HPDE6-E6E7 (cell line): ENCODE data around the gene NCOA1.
A peak's percentile ranks its signal among the peaks of the same experiment; 100 is the strongest.
"Not testable (repeated sequence)": the region's sequence is repeated elsewhere in the genome, so short reads cannot be mapped to it uniquely, and the experiment has no call there.

Source experiments
- DNase-seq: peaks from one replicate; pipeline ENCODE4 v3.0.0; 2011; ENCODE audit warnings: missing footprints; ENCODE audit errors: extremely low spot score

Gene NCOA1

DNA sequence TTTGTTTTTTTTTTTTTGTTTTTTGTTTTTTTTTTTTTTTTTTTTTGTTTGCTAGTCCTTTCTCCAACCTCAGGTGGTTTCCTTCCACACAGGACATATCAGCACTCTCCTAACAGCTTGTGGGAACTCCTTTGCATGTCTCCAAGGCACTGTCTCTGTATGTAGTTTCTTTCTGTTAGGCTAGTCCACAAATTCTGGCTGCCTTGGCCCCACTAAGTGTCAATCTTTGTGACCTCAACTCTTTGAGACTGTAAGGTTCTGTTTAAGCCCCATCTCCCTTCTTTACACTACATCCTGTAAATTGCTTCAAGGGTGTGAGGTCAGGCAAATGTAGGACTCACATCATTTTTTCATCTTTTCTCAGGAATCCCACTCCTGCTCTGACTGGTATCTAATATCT lies 85.1 kb downstream of the NCOA1 start:
- DNase-seq: no peak

- no peak for DNase-seq
Observed at GRCh38 chr2:24576617-24577016, 85.6 kb downstream of the NCOA1 start.

DNA sequence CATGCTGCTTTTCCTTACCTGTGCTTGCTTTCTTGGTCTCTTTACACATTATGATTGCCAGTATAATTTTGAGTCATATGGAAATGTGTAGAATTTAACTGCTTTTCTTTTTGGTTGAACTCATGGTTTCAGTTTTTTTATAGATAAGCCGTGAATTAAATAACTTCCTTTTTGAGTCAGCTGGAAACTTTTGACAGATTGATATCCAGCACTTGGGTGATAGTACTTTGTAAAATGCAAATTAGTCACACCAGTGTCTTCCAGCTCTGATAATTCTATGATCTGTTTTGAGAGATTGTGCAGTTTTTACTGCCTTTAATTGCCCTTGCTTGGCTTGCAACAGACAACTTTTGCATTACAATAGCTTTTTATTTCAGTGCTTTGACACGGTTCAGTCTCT lies 86.4 kb downstream of the NCOA1 start:
- no peak for DNase-seq

GRCh38 chr2:24579053-24579803 lies 88.2 kb downstream of the NCOA1 start:
- DNase-seq: no peak

GRCh38 chr2:24580561-24580960 lies 89.5 kb downstream of the NCOA1 start:
- no peak for DNase-seq

DNA sequence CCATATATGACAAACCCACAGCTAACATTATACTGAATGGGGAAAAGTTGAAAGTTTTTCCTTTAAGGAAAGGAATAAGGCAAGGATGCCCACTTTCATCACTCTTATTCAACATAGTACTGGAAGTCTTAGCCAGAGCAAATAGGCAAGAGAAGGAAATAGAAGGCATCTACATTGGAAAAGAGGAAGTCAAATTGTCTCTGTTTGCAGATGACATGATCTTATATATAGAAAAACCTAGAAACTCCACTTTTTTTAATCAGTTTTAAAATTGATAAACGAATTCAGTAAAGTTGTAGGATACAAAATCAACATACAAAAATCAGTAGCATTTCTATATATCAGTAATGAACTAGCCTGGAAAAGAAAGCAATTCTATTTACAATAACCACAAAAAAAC lies 90.9 kb downstream of the NCOA1 start:
- not testable (repeated sequence) for DNase-seq

- DNase-seq: no peak
Observed at GRCh38 chr2:24586955-24587354, 95.9 kb downstream of the NCOA1 start.

DNA sequence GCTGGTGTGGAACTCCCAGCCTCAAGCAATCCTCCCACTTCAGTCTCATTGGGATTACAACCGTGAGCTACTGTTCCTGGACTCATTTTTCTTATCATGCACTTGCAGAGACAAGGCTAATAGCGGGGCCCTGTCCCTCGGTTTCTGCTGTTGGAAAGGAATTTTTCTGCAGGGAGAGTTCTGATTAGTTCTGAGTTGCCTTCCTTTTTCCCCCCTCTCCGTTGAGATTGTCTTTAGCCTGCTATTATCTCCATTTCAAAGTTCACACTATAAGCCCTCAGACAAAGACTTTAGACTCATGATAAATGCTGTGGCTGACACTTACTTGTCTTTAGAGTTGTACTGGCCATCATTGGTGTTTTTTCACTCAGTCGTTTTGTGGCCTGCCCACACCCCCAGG lies 97.2 kb downstream of the NCOA1 start:
- DNase-seq: no peak

GRCh38 chr2:24592441-24593100 lies 101.5 kb downstream of the NCOA1 start:
- DNase-seq: no peak

GRCh38 chr2:24594283-24594682 lies 103.2 kb downstream of the NCOA1 start:
- no peak for DNase-seq

- DNase-seq: no peak
Observed at GRCh38 chr2:24597181-24597870, 106.3 kb downstream of the NCOA1 start.

DNA sequence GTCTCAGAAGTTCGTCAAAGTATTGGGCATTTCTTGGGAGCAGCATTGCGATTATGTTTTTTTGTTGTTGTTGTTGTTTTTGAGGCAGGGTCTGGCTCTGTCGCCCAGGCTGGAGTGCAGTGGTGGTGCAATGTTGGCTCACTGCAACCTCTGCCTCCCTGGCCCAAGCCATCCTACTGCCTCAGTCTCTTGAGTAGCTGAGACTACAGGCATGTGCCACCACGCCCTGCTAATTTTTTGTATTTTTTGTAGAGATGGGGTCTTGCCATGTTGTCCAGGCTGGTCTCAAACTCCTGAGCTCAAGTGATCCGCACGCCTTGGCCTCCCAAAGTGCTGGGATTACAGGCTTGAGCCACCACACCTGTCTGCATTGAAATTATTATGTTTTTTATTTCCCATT lies 109.1 kb downstream of the NCOA1 start:
- not testable (repeated sequence) for DNase-seq

DNA sequence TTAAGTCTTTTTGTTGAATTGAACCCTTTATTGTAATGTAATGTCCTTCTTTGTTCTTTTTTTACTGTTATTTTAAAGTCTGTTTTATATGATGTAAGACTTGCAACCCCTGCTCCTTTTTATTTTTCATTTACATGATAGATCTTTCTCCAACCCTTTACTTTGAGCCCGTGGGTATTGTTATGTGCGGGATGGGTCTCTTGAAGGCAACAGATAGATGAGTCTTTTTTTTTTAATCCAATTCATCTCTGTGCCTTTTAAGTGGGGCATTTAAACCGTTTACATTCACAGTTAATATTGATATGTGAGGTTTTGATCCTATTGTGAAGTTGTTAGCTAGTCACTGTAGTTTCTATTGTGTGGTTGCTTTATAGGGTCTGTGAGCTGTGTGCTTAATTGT lies 120.6 kb downstream of the NCOA1 start:
- no peak for DNase-seq

DNA sequence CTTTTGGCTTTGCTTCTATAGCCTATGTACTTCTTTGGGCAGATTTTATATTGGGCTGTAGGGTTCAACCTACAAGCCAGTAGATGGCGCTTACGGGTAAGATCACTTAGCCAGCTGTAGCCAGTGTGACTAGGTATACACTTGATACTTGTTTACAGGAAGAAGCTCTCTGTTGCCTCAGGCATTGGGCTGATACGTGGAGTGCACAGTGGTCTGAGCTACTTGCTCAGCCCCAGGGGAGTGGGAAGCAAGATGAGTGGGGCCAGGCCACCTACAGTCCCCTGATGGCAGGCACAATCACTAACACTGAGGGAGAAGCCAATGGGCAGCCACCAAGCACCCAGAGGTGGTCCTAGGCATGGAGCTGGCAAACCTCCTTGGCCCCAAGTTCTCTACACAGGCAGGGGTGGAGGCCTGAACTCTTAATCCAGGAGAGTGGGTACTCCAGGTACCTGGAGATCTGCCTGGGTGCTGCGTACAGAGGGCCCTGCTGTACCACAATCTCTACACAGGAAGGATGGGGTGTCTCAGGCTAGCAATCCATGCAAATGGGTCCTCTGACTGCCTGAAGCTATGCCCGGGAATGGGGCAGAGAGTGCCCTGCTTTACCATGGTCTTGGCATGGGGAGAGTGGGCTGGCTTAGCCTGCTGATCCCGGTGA lies 122.2 kb downstream of the NCOA1 start:
- peak; percentile 22 for DNase-seq

DNA sequence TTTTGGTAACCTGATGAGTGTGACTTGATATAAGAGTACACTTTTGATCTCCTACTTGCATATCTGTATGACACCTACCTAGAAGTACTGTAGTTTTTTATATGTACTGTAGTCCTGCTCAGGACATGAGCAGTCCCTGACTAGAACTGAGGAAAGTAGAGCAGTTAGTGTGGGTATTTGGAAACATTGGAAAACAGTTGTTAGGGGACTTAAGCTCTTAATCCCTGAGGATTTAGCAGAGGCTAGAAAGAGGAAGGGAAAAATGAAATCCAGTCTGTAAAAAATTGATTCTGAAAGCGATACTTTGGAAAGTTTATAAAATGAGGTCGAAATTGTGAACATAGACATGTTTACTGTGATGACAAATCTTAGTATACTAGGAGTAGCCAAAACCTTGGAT lies 125.6 kb downstream of the NCOA1 start:
- no peak for DNase-seq

DNA sequence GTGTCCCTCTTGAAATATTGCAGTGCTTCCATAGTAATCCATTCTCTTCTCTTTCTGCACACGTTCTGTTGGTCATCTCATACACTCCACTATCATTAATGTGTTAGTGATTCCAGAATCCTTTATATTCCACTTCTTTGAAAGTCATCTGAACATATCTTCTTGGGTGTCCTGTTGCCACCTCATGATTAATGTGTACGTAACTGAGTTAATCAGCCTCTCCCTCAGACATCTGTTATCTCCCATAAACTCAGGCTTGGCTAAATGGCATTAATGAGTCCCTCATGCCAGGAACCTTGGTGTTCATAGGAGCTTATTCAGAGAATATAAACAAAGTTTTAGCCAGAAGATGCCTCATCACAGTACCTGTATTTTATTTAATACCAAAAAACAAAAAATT lies 126.4 kb downstream of the NCOA1 start:
- DNase-seq: no peak

- no peak for DNase-seq
Observed at GRCh38 chr2:24618144-24618543, 127.1 kb downstream of the NCOA1 start.

GRCh38 chr2:24618680-24619079 lies 127.6 kb downstream of the NCOA1 start:
- no peak for DNase-seq

DNA sequence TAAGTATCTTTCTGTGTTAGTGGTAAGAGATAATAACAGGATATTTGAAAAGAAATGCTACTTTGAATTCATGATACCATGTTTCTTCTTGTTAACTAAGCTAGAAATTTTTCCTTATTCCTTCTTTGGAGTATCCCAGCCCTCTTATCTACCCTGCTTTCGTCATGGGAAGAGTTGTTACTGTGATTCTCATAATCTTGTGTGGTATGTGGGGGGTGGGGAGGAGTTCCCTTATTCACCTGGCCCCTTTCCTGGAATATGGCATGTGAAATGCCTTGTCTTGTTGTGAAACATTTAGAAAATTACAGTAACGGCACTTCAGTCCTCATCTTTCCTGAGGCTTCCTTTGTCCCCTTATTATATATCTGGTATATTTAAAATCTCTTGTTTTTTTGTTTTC lies 129.9 kb downstream of the NCOA1 start:
- DNase-seq: no peak

- no peak for DNase-seq
Observed at GRCh38 chr2:24621779-24622538, 130.9 kb downstream of the NCOA1 start.

DNA sequence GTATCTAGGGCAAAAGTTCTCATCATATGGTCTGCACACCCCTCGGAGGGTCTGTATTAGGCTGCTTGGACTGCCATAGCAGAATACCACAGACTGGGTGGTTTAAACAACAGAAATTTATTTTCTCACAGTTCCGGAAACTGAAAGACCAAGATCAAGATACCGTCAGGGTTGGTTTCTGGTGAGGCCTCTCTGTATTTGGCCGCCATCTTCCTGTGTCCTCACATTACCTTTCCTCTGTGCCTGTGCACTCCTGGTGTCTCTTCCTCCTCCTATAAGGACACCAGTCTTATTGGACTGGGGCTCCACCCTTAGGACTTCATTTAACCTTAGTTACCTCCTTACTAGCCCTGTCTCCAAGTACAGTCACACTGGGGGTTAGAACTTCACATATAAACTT lies 132.5 kb downstream of the NCOA1 start:
- no peak for DNase-seq

DNA sequence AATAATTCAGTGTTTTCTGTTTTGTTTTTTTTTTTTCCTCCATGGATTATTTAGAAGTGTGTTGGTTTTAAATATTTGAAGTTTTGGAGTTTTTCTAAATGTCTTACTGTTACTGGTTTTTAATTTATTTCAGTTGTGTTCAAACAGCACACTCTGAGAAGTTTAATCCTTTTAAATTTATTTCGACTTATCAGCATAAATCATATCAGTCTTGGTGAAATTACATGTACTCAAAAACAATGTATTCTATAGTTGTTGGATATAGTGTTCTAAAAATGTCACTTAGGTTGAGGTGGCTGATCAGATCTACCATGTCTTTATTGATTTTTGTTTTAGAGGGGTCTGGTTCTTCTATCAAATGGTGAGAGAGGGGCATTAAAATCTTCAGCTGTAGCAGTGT lies 134.7 kb downstream of the NCOA1 start:
- no peak for DNase-seq
